ENCODE data around the gene TRAF3IP1.

The TRAF3IP1 gene

DNA sequence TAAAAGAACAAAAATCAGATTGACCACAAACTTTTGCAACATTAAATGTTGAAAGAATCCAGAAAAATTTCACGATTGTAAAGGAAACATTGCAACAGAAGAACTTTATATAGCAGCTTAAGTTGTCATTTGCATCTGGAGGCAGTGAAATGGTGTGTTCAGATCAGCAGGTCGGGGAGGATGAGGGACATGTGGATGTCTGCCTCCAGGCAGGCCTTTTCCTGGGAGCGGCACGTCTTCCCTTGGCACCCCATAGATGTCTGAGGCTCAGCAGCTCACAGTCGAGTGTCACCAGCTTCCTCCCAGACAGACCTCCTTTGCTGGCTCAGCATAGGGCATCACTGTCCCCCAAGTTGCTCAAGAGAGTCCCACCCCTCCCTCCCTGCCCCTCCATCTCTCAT lies 62.1 kb downstream of the TRAF3IP1 start:
- CTCF ChIA-PET: interaction anchor here (1.3 kb wide), 1 partner anchor 12 kb away, joined by 3 read pairs; no protein-coding TSS in a partner anchor
- POLR2A ChIA-PET (ENCODE audit: low non-redundant PET): no interaction called here
- no peak for DNase-seq (ENCODE audit: low spot score)

GRCh38 chr2:238383135-238383534 lies 62.8 kb downstream of the TRAF3IP1 start:
- H3K27ac ChIP-seq: no peak overlapping the region
- POLR2A ChIA-PET (ENCODE audit: low non-redundant PET): no interaction called here
- DNase-seq (ENCODE audit: low spot score): no peak
- TF ChIP-seq, protein P1, sequence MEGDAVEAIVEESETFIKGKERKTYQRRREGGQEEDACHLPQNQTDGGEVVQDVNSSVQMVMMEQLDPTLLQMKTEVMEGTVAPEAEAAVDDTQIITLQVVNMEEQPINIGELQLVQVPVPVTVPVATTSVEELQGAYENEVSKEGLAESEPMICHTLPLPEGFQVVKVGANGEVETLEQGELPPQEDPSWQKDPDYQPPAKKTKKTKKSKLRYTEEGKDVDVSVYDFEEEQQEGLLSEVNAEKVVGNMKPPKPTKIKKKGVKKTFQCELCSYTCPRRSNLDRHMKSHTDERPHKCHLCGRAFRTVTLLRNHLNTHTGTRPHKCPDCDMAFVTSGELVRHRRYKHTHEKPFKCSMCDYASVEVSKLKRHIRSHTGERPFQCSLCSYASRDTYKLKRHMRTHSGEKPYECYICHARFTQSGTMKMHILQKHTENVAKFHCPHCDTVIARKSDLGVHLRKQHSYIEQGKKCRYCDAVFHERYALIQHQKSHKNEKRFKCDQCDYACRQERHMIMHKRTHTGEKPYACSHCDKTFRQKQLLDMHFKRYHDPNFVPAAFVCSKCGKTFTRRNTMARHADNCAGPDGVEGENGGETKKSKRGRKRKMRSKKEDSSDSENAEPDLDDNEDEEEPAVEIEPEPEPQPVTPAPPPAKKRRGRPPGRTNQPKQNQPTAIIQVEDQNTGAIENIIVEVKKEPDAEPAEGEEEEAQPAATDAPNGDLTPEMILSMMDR (conservative IDR thresholded peaks at IDR 0.05; ENCODE audit: low read depth): no peak
- CTCF ChIA-PET: no interaction called here

More for the DNA sequence above, 62.1 kb downstream of the TRAF3IP1 start:
- no peak overlapping the region for H3K27ac ChIP-seq
- TF ChIP-seq, protein P1 (conservative IDR thresholded peaks at IDR 0.05; ENCODE audit: low read depth): no peak

DNA sequence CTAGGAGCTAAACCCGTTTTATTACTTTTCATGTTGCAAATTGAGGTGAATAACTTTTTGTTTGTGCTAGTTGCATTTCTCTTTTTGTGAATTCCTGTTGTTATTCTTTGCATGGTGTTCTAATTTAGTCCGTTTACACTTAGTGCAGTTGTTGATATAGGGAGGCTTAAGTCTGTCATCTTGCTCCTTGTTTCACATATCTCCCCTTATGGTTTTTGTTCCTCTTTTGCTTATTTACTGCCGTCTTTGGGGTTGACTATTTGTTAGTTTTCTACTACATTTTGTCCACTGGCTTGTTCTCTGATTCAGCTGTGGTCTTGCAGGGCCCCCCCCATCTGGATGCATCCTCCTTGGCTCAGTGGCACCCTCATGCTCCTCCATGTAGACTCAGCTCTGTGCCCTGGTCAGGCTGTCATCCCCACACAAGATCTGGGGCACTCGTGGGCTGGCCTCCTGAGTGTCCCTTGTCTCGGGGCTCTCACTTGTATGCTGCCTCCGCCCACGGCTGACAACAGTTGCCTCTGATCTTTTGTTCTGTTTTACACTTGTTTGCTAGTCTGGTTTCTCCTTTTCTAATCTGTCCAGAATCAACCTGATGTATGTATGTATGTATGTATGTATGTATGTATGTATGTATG lies 63.5 kb downstream of the TRAF3IP1 start:
- TF ChIP-seq, protein P1 (conservative IDR thresholded peaks at IDR 0.05; ENCODE audit: low read depth): no peak
- no peak for DNase-seq (ENCODE audit: low spot score)
- no peak overlapping the region for H3K27ac ChIP-seq
- ChIA-PET POLR2A (ENCODE audit: low non-redundant PET) (no interaction called here), CTCF (no interaction called here)

- POLR2A ChIA-PET (ENCODE audit: low non-redundant PET): interaction anchor here (1.0 kb wide), 1 partner anchor 40 kb away, joined by 3 read pairs; no protein-coding TSS in a partner anchor
- no peak overlapping the region for H3K27ac ChIP-seq
- CTCF ChIA-PET: no interaction called here
- no peak for DNase-seq (ENCODE audit: low spot score)
- TF ChIP-seq, protein P1 (conservative IDR thresholded peaks at IDR 0.05; ENCODE audit: low read depth): no peak
Observed at GRCh38 chr2:238387332-238387731, 67.0 kb downstream of the TRAF3IP1 start.

DNA sequence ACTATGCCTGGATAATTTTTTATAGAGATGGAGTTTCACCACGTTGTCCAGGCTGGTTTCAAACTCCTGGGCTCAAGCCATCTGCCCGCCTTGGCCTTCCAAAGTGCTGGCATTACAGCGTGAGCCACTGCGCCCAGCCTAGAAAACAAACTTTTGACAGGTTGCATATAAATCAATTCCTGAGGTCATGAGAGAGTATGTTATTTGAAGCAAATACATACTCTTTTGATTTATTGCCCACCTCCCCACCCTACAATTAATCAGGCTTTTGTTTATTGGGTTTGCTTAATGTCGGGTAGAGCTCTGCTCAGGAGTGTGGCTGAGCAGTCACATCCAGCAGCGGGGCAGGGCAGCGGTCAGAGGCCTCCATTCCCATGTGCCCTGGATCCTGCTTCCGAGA lies 68.5 kb downstream of the TRAF3IP1 start:
- H3K27ac ChIP-seq: peak overlapping the region; percentile 95
- TF ChIP-seq, protein P1 (conservative IDR thresholded peaks at IDR 0.05; ENCODE audit: low read depth): no peak
- ChIA-PET CTCF (no interaction called here), POLR2A (ENCODE audit: low non-redundant PET) (no interaction called here)
- DNase-seq (ENCODE audit: low spot score): no peak

DNA sequence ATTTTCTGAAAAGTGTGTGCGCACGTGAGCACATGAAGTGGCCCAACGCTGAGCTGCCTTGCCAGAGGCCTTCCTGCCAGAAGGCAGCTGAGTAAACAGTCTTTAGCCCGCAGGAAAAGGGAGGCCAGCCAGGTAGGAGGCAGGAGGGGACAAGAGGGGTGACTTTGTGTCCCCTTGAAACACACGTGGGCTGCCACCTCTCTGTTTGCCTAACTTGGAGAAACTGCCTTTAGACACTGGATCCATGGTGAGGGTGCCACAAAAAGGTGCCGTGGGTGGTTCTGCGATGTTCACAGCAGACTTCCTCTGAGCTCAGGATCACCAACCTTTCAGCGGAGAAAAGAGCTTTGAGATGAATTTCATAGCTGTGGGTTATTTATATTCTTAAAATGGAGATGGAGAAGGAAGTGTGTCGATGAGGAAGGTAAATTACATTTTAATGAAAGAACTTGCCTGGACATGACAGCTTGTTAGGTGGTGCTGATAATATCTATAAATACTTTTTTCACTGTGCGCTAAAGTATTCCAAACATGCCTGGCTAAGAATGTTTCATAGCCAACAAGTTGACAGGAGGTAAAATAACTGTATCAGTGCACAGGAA lies 69.8 kb downstream of the TRAF3IP1 start:
- TF ChIP-seq, protein P1 (conservative IDR thresholded peaks at IDR 0.05; ENCODE audit: low read depth): no peak
- H3K27ac ChIP-seq: peak overlapping the region; percentile 95
- peak; percentile 63 for DNase-seq (ENCODE audit: low spot score)
- ChIA-PET CTCF (interaction anchor here (1.2 to 1.4 kb wide), 2 partner anchors 13 to 19 kb away, joined by 3 to 7 read pairs; no protein-coding TSS in a partner anchor), POLR2A (ENCODE audit: low non-redundant PET) (no interaction called here)
